HUES48 (cell line): ENCODE results near the gene AK5.

Experiments
- H3K27ac ChIP-seq: one replicate; pipeline ENCODE4 v1.7.0; 2013; ENCODE audit warnings: low read depth, low read length, inconsistent platforms
- H3K27me3 ChIP-seq: 2 replicates; pipeline ENCODE4 v1.6.1; 2013; ENCODE audit warnings: mild to moderate bottlenecking, low read length; ENCODE audit not compliant: control insufficient read depth, insufficient read depth
- H3K36me3 ChIP-seq: 2 replicates; pipeline ENCODE4 v1.6.1; 2013; ENCODE audit warnings: low read length; ENCODE audit not compliant: control insufficient read depth, insufficient read depth
- H3K4me1 ChIP-seq: 2 replicates; pipeline ENCODE4 v1.6.1; 2013; ENCODE audit warnings: mild to moderate bottlenecking, low read length; ENCODE audit not compliant: control insufficient read depth, insufficient read depth
- H3K4me3 ChIP-seq: 2 replicates; pipeline ENCODE4 v1.5.1; 2013; ENCODE audit warnings: mild to moderate bottlenecking, low read depth, low read length
- H3K9ac ChIP-seq: 2 replicates; pipeline ENCODE4 v1.6.1; 2013; ENCODE audit warnings: mild to moderate bottlenecking, low read depth, low read length, moderate library complexity
- H3K9me3 ChIP-seq: 2 replicates; pipeline ENCODE4 v1.6.1; 2013; ENCODE audit warnings: low read length; ENCODE audit not compliant: control insufficient read depth, insufficient read depth

The AK5 gene

DNA sequence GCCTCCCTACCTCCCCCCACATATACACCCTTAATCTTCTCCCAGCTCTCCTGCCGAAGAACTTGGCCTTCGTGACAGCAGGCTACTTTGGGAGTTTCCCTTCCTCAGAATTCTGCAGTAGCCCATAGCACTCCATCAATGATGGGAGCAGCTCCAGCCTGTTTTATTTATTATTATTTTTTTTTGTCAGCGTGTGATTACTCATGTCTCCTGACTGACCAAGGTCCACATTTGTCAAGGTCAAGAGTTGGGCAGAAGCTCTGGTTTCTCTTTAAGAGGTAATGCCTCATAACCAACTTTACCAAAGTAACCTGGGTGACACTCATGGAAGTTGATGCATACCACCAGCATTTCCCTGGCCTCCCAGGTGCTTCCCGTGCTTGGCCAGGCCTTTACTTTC is 275.2 kb downstream of the AK5 start:
- no peaks in the 10 kb centered on the region for H3K27me3 ChIP-seq
- H3K36me3 ChIP-seq, result 0 out of 2 replicates have a peak, but pooled peaks cover 4% of the 10 kb centered on the region
- H3K9me3 ChIP-seq, result no peaks in the 10 kb centered on the region
- H3K9ac ChIP-seq, result no peak overlapping the region
- H3K27ac ChIP-seq, result no peak overlapping the region
- no peak overlapping the region for H3K4me3 ChIP-seq
- no peaks in the 10 kb centered on the region for H3K4me1 ChIP-seq

DNA sequence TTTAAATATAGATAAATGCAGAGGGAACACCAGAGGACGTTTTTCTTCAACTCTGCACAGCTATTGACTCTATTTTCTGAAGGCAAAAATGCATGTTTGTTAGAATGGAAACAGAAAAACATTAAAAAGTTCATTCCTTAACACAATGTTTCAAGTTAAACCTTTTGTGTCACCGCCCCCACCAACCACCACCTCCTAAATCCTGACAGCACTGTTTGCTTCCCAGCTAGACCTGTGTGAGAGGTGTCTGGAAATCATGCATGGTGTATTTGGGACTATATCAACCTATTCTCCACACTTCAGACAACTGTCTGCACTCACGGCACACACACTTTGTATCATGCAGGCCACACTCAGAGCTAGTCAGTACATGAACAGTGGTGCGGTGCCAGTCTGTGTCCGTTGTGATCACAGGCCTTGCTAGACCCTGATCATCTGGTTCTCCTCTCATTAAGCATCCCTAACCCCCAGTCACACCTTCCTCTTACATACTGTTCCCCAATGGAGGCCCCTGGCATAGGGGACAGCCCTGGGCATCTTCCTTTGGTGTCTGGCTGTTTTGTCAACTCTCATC is 276.9 kb downstream of the AK5 start:
- H3K4me1 ChIP-seq, result no peaks in the 10 kb centered on the region
- no peak overlapping the region for H3K4me3 ChIP-seq
- no peaks in the 10 kb centered on the region for H3K9me3 ChIP-seq
- H3K27ac ChIP-seq, result no peak overlapping the region
- 0 out of 2 replicates have a peak, but pooled peaks cover 4% of the 10 kb centered on the region for H3K36me3 ChIP-seq
- no peaks in the 10 kb centered on the region for H3K27me3 ChIP-seq
- no peak overlapping the region for H3K9ac ChIP-seq

DNA sequence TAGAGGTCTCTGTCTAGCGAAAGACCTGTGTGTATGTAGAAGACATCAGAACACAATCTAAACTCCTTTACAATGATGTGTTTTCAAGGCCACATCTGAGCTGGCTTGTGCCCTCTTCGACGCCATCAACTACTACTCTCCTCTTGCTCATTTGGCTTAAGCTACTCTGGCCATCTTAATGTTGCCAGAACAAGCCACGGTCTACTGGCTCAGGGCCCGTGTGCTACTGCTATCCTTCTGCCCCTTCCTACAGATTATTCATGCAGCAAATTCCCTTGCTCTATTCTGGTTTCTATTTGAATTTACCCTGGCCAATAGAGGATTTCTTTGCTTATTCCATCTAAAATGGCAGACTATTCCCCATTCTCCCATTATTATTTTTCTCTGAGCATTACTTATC is 278.9 kb downstream of the AK5 start:
- no peak overlapping the region for H3K4me3 ChIP-seq
- H3K27me3 ChIP-seq, result no peaks in the 10 kb centered on the region
- H3K4me1 ChIP-seq, result no peaks in the 10 kb centered on the region
- H3K27ac ChIP-seq, result no peak overlapping the region
- H3K9me3 ChIP-seq, result no peaks in the 10 kb centered on the region
- peaks cover 20% of the 10 kb centered on the region for H3K36me3 ChIP-seq
- no peak overlapping the region for H3K9ac ChIP-seq

DNA sequence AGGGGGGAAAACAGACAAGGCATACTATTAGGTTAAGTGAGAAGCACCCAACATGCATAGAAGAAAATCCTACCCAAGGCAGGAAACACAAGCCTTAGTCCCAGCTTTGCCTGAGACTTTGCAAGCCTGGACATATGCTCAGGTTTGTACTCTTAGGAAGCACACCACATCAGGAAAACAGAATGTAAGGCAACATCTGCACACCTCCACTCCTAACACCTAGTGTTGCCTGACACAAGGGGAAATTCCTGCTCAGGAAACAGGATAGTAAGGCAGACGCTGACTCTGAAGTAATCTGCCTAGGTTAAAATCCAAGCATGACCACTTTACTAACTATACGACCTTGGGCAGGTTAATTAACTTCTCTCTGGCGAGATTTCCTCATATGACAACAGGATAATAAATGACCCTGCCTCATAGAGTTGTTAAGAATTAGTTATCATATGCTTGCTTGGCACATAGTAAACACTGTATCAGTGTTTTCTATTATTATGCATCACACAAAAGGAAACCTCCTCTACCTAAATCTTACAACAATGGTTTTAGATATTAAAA is 280.9 kb downstream of the AK5 start:
- peaks cover 39% of the 10 kb centered on the region for H3K36me3 ChIP-seq
- no peaks in the 10 kb centered on the region for H3K4me1 ChIP-seq
- no peaks in the 10 kb centered on the region for H3K9me3 ChIP-seq
- no peak overlapping the region for H3K9ac ChIP-seq
- no peaks in the 10 kb centered on the region for H3K27me3 ChIP-seq
- no peak overlapping the region for H3K27ac ChIP-seq
- no peak overlapping the region for H3K4me3 ChIP-seq

DNA sequence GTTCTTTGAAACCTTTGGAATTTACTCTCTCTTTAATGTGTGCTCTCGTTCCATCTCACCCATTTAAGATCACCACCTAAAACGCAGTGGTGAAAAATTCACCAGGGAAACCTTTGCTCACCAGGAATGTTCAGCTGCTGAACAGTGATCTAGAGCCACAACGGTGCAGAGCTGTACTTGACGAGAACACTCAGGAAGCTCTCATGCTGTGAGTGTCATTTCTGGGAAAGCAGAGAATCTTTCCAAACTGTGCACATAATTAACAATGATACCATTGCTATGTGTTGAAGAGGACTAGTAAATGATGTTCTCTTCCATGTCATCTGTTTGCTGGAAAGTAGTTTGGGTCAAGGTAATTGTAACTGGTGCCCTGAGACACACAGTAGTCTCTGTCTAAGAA is 283.5 kb downstream of the AK5 start:
- Histone ChIP-seq H3K4me1 (no peaks in the 10 kb centered on the region), H3K9me3 (no peaks in the 10 kb centered on the region), H3K36me3 (peaks cover 48% of the 10 kb centered on the region), H3K27ac (no peak overlapping the region), H3K4me3 (no peak overlapping the region), H3K9ac (no peak overlapping the region), H3K27me3 (no peaks in the 10 kb centered on the region)

DNA sequence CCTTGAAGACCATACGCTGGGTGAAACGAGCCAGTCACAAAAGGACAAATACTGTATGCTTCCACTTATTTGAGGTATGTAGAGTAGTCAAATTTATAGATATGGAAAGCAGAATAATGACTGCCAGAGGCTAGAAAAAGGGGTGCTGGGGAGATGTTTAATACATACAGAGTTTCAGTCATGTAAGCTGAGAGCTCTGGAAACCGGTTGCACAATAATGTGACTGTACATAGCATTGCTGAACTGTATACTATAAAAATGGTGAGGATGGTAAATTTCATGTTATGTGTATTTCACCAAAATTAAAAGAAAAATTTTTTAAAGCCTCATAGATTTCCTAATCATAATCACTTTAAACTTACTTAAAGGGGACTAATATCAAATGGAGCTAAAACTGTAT is 289.8 kb downstream of the AK5 start:
- H3K9me3 ChIP-seq, result no peaks in the 10 kb centered on the region
- H3K4me1 ChIP-seq, result no peaks in the 10 kb centered on the region
- H3K4me3 ChIP-seq, result no peak overlapping the region
- H3K27ac ChIP-seq, result no peak overlapping the region
- H3K36me3 ChIP-seq, result peaks cover 54% of the 10 kb centered on the region
- no peaks in the 10 kb centered on the region for H3K27me3 ChIP-seq
- H3K9ac ChIP-seq, result no peak overlapping the region

DNA sequence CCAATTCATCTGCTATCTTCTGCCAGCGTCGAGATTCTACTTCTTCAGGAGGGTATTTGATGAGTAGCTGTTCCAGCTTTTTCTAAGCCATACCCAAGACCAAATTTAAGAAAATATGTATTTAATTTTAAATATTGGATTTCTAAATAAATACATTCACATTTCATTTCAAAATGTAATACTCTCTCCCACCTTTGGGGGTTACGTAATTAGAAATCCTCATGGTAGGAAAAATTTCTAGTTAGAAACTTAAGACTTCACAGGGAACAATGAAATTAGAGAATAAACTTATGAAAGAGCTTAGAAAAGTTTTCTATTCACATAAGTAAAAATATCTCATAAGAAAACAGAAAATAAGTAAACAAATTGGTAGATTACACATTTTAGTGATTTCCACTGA is 297.7 kb downstream of the AK5 start:
- Histone ChIP-seq H3K27ac (no peak overlapping the region), H3K27me3 (no peaks in the 10 kb centered on the region), H3K9ac (no peak overlapping the region), H3K4me3 (no peak overlapping the region), H3K4me1 (no peaks in the 10 kb centered on the region), H3K36me3 (peaks cover 75% of the 10 kb centered on the region), H3K9me3 (no peaks in the 10 kb centered on the region)

DNA sequence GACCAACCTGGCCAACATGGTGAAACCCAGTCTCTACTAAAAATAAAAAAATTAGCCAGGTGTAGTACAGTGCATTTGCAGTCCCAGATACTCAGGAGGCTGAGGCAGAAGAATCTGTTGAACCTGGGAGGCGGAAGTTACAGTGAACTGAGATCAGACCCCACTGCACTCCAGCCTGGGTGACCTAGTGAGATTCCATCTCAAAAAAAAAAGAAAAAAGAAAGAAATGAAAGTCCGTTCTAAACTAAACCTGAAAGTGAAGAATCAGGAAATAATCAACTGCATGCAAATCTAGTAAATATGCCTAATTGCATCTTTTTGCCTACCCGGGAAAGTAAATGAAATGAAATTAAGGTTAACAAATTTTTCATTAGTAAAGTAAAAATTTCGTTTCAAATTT is 301.1 kb downstream of the AK5 start:
- Histone ChIP-seq H3K4me1 (no peaks in the 10 kb centered on the region), H3K9me3 (no peaks in the 10 kb centered on the region), H3K27me3 (no peaks in the 10 kb centered on the region), H3K36me3 (peaks cover 47% of the 10 kb centered on the region), H3K4me3 (no peak overlapping the region), H3K27ac (no peak overlapping the region), H3K9ac (no peak overlapping the region)

DNA sequence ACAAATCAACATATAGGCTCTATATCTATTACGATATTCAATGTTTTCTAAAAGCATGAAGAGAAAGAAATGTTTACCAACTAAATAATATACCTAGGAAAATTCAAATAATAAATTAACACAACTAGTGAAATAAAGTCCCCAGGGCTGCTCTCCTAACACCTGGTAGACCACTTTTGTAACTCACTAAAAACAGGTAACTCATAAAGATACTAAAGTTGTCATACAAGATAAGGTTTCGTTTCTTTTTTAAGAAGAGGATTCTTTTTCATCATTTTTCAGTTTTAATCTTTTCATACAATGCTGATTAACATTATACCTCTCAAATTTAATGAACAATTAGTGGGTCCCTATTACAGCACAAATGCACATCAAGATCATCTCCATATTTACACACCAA is 301.7 kb downstream of the AK5 start:
- no peaks in the 10 kb centered on the region for H3K4me1 ChIP-seq
- no peak overlapping the region for H3K9ac ChIP-seq
- no peak overlapping the region for H3K27ac ChIP-seq
- H3K4me3 ChIP-seq, result no peak overlapping the region
- no peaks in the 10 kb centered on the region for H3K27me3 ChIP-seq
- no peaks in the 10 kb centered on the region for H3K9me3 ChIP-seq
- peaks cover 41% of the 10 kb centered on the region for H3K36me3 ChIP-seq

DNA sequence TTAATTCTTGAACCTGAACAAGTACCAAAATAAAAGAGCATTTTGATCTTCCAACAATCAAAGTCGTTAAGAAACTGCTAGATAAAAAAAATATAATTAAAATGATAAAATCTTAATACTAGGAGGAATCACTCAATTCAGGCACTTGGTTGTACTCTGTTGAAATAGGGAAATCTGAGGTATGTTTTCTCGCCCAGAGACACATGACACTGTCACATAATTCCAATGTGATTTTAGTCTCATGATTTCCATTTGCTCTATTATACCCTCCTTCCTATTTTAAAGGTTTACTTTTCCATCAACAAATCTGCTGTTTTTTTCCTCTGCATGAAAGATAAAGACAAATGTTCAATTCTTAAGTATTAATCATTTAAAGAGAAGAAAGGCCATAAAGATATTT is 303.1 kb downstream of the AK5 start:
- Histone ChIP-seq H3K4me1 (no peaks in the 10 kb centered on the region), H3K9me3 (no peaks in the 10 kb centered on the region), H3K9ac (no peak overlapping the region), H3K4me3 (no peak overlapping the region), H3K36me3 (peaks cover 27% of the 10 kb centered on the region), H3K27me3 (no peaks in the 10 kb centered on the region), H3K27ac (no peak overlapping the region)

DNA sequence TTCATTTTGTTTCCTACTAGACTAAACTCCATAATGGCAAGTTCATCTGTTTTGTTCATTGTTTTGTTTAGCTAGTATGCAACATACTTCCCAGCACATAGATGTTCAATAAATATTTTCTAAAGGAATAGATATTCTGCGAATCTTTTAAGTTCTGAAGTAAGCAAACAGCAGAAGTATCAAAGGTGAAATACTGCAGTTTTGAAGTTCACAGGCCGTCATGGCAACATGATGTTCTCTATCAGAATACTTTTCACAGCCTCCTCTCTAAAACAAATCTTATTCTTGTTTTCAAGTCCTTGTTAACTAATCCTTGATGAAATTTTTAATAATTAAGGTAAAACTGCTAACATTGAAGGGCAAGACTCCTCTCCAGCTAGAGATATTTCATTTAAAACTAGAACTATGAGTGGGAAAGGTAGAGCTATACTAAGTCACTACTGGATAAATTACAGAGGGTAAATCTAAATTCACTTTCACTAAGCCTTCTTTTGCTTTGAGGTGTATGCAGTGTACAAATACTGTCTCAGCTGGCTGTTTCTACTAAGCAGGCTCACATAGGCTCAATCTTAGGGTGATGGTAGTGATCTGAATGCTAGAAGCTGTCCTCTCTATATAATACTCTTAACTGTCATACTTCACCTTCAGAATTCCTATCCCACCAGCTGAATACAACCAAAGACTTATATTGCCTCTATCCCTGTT is 303.9 kb downstream of the AK5 start:
- no peak overlapping the region for H3K27ac ChIP-seq
- H3K4me3 ChIP-seq, result no peak overlapping the region
- H3K27me3 ChIP-seq, result no peaks in the 10 kb centered on the region
- peaks cover 19% of the 10 kb centered on the region for H3K36me3 ChIP-seq
- no peaks in the 10 kb centered on the region for H3K9me3 ChIP-seq
- no peaks in the 10 kb centered on the region for H3K4me1 ChIP-seq
- no peak overlapping the region for H3K9ac ChIP-seq
